ENCODE results near the gene PARD6G. TPM values are rescaled to one million over a fixed set of nuclear protein-coding genes. Genes with fewer than 3 reads are reported as not detected.
A peak's percentile ranks its signal among the peaks of the same experiment; 100 is the strongest.

Gene PARD6G
- total RNA-seq, 1 experiment from 2014 or later: not detected

GRCh38 chr18:80148326-80149199 lies 98.8 kb downstream of the PARD6G start:
- Histone ChIP-seq H3K27ac (ENCODE audit: low read length) (no peak overlapping the region), H3K4me2 (ENCODE audit: low read depth, low read length, poor library complexity, severe bottlenecking) (no peak overlapping the region), H3K36me3 (ENCODE audit: insufficient read depth, low read length) (no peaks in the 10 kb centered on the region), H3K9ac (ENCODE audit: low read length) (no peak overlapping the region), H3K9me3 (ENCODE audit: low read length) (no peaks in the 10 kb centered on the region), H4K20me1 (ENCODE audit: insufficient read depth, low read depth, low read length) (no peaks in the 10 kb centered on the region), H3K79me2 (ENCODE audit: low read length) (no peaks in the 10 kb centered on the region), H2AFZ (ENCODE audit: low read length) (no peak overlapping the region), H3K27me3 (ENCODE audit: low read length) (no peaks in the 10 kb centered on the region), H3K4me1 (ENCODE audit: low read length) (peaks cover 24% of the 10 kb centered on the region), H3K4me3 (ENCODE audit: low read length) (no peak overlapping the region), H3K9me2 (replicated peaks; ENCODE audit: insufficient read depth, low read length) (no peaks in the 10 kb centered on the region)
- no peak for DNase-seq

GRCh38 chr18:80147418-80148325 lies 99.6 kb downstream of the PARD6G start:
- no peak overlapping the region for H2AFZ ChIP-seq (ENCODE audit: low read length)
- H3K27ac ChIP-seq (ENCODE audit: low read length): no peak overlapping the region
- peaks cover 24% of the 10 kb centered on the region for H3K4me1 ChIP-seq (ENCODE audit: low read length)
- no peaks in the 10 kb centered on the region for H3K79me2 ChIP-seq (ENCODE audit: low read length)
- no peaks in the 10 kb centered on the region for H3K36me3 ChIP-seq (ENCODE audit: insufficient read depth, low read length)
- peak; percentile 62 for DNase-seq
- H3K9me3 ChIP-seq (ENCODE audit: low read length): no peaks in the 10 kb centered on the region
- H3K4me2 ChIP-seq (ENCODE audit: low read depth, low read length, poor library complexity, severe bottlenecking): no peak overlapping the region
- H3K9me2 ChIP-seq (replicated peaks; ENCODE audit: insufficient read depth, low read length): no peaks in the 10 kb centered on the region
- H3K9ac ChIP-seq (ENCODE audit: low read length): no peak overlapping the region
- no peaks in the 10 kb centered on the region for H3K27me3 ChIP-seq (ENCODE audit: low read length)
- no peaks in the 10 kb centered on the region for H4K20me1 ChIP-seq (ENCODE audit: insufficient read depth, low read depth, low read length)
- H3K4me3 ChIP-seq (ENCODE audit: low read length): no peak overlapping the region

DNA sequence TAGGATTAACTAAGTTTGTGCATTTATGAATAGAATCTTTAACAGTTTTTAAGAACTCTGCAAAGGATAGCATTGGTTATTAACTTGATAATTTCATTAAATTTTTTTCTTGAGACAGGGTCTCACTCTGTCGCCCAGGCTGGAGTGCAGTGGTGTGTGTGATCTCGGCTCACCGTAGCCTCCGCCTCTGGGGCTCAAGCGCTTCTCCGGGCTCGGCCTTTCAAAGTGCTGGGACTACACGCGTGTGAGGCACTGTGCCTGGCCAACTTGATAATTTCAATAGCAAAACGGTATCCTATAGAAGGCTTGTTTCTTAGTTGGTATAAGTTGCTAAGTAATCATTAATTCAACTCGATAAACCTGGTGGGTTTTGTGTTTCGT lies 100.3 kb downstream of the PARD6G start:
- no peak overlapping the region for H3K9ac ChIP-seq (ENCODE audit: low read length)
- no peaks in the 10 kb centered on the region for H3K79me2 ChIP-seq (ENCODE audit: low read length)
- no peaks in the 10 kb centered on the region for H3K9me3 ChIP-seq (ENCODE audit: low read length)
- H3K4me1 ChIP-seq (ENCODE audit: low read length): peaks cover 23% of the 10 kb centered on the region
- no peaks in the 10 kb centered on the region for H3K27me3 ChIP-seq (ENCODE audit: low read length)
- H3K9me2 ChIP-seq (replicated peaks; ENCODE audit: insufficient read depth, low read length): no peaks in the 10 kb centered on the region
- H4K20me1 ChIP-seq (ENCODE audit: insufficient read depth, low read depth, low read length): no peaks in the 10 kb centered on the region
- no peaks in the 10 kb centered on the region for H3K36me3 ChIP-seq (ENCODE audit: insufficient read depth, low read length)
- DNase-seq: no peak
- H3K4me3 ChIP-seq (ENCODE audit: low read length): no peak overlapping the region
- no peak overlapping the region for H2AFZ ChIP-seq (ENCODE audit: low read length)
- no peak overlapping the region for H3K4me2 ChIP-seq (ENCODE audit: low read depth, low read length, poor library complexity, severe bottlenecking)
- H3K27ac ChIP-seq (ENCODE audit: low read length): no peak overlapping the region

DNA sequence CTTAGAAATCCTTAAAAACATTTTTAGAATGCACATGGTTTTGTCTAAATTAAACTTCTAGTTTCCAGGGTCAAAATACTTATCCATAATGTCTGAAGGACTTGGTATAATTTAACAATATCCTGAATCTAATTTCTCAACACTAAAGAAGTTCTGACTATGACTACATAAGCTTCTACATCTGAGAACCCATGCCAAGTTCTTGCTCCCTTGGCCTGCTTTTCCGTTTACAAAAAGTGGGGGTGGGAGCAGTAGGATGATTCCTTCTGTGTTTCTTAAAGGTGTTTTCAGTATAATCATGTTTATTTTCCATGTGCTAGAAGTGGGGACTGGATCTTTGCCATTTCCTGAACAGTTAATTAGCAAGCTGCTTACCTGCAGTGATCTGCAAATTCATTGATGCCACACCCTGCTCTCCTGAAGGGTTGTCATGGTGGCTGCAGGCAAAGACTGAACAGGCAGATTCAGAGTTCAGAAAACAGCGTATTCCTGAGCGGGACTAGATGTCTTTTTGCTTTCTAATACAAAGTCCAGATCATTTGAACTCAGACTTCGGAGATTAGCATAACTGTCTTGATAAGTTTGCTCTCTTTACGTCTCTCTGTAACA lies 102.0 kb downstream of the PARD6G start:
- H3K27ac ChIP-seq (ENCODE audit: low read length): no peak overlapping the region
- H3K9me2 ChIP-seq (replicated peaks; ENCODE audit: insufficient read depth, low read length): no peaks in the 10 kb centered on the region
- H3K27me3 ChIP-seq (ENCODE audit: low read length): no peaks in the 10 kb centered on the region
- no peaks in the 10 kb centered on the region for H3K36me3 ChIP-seq (ENCODE audit: insufficient read depth, low read length)
- H3K4me1 ChIP-seq (ENCODE audit: low read length): peaks cover 5% of the 10 kb centered on the region
- H3K4me3 ChIP-seq (ENCODE audit: low read length): no peak overlapping the region
- no peaks in the 10 kb centered on the region for H4K20me1 ChIP-seq (ENCODE audit: insufficient read depth, low read depth, low read length)
- DNase-seq: no peak
- no peaks in the 10 kb centered on the region for H3K79me2 ChIP-seq (ENCODE audit: low read length)
- H3K9ac ChIP-seq (ENCODE audit: low read length): no peak overlapping the region
- no peak overlapping the region for H2AFZ ChIP-seq (ENCODE audit: low read length)
- no peaks in the 10 kb centered on the region for H3K9me3 ChIP-seq (ENCODE audit: low read length)
- H3K4me2 ChIP-seq (ENCODE audit: low read depth, low read length, poor library complexity, severe bottlenecking): no peak overlapping the region

- no peaks in the 10 kb centered on the region for H3K9me3 ChIP-seq (ENCODE audit: low read length)
- H3K36me3 ChIP-seq (ENCODE audit: insufficient read depth, low read length): no peaks in the 10 kb centered on the region
- no peak for DNase-seq
- H3K79me2 ChIP-seq (ENCODE audit: low read length): no peaks in the 10 kb centered on the region
- H3K4me3 ChIP-seq (ENCODE audit: low read length): no peak overlapping the region
- H3K4me2 ChIP-seq (ENCODE audit: low read depth, low read length, poor library complexity, severe bottlenecking): no peak overlapping the region
- no peak overlapping the region for H3K9ac ChIP-seq (ENCODE audit: low read length)
- no peak overlapping the region for H2AFZ ChIP-seq (ENCODE audit: low read length)
- H3K27me3 ChIP-seq (ENCODE audit: low read length): no peaks in the 10 kb centered on the region
- H3K9me2 ChIP-seq (replicated peaks; ENCODE audit: insufficient read depth, low read length): no peaks in the 10 kb centered on the region
- no peaks in the 10 kb centered on the region for H4K20me1 ChIP-seq (ENCODE audit: insufficient read depth, low read depth, low read length)
- no peak overlapping the region for H3K27ac ChIP-seq (ENCODE audit: low read length)
- no peaks in the 10 kb centered on the region for H3K4me1 ChIP-seq (ENCODE audit: low read length)
These were observed 103.4 kb downstream of the PARD6G start for GRCh38 chr18:80143881-80144280.

DNA sequence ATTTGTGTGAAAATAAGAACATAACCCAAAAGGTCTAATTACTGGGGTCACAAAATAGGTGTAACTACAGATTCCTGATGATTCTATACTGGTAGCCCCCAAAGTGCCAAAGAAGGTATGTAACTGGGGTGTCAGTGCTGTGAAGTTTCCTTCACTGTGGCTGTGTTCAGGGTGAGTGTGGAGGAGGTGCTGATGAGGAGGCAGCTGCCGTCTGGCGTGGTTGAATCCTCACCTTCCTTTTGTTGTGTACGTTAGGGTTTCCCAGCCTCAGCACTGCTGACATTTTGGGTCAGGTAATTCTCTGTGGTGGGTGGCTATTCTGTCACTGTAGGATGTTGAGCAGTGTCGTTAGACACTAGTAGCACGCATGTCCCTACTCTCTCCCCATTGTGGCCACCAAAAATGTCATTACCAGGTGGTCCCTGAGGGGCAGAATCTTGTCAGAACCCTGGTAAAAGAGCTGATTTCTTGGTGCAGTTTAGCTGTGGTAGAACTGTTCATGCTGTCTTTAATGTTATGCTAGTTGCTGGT lies 106.8 kb downstream of the PARD6G start:
- H3K9me2 ChIP-seq (replicated peaks; ENCODE audit: insufficient read depth, low read length): no peaks in the 10 kb centered on the region
- no peak overlapping the region for H3K4me3 ChIP-seq (ENCODE audit: low read length)
- no peak overlapping the region for H2AFZ ChIP-seq (ENCODE audit: low read length)
- no peaks in the 10 kb centered on the region for H3K79me2 ChIP-seq (ENCODE audit: low read length)
- no peaks in the 10 kb centered on the region for H3K36me3 ChIP-seq (ENCODE audit: insufficient read depth, low read length)
- H3K9ac ChIP-seq (ENCODE audit: low read length): no peak overlapping the region
- no peaks in the 10 kb centered on the region for H3K4me1 ChIP-seq (ENCODE audit: low read length)
- H3K4me2 ChIP-seq (ENCODE audit: low read depth, low read length, poor library complexity, severe bottlenecking): no peak overlapping the region
- no peaks in the 10 kb centered on the region for H4K20me1 ChIP-seq (ENCODE audit: insufficient read depth, low read depth, low read length)
- H3K27ac ChIP-seq (ENCODE audit: low read length): no peak overlapping the region
- DNase-seq: no peak
- H3K27me3 ChIP-seq (ENCODE audit: low read length): no peaks in the 10 kb centered on the region
- H3K9me3 ChIP-seq (ENCODE audit: low read length): no peaks in the 10 kb centered on the region

DNA sequence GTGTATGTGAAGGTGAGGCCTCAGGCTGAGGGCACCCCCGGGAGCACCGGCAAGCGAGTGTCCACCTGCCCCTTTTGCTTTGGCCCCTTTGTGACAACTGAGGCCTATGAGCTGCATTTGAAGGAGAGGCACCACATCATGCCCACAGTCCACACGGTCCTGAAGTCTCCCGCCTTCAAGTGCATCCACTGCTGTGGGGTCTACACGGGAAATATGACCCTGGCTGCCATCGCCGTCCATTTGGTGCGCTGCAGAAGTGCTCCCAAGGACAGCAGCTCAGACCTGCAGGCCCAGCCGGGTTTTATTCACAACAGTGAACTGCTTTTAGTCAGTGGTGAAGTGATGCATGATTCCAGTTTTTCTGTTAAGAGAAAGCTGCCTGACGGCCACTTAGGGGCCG lies 109.3 kb downstream of the PARD6G start:
- no peak overlapping the region for H3K27ac ChIP-seq (ENCODE audit: low read length)
- no peak overlapping the region for H3K9ac ChIP-seq (ENCODE audit: low read length)
- no peaks in the 10 kb centered on the region for H3K36me3 ChIP-seq (ENCODE audit: insufficient read depth, low read length)
- no peaks in the 10 kb centered on the region for H3K9me2 ChIP-seq (replicated peaks; ENCODE audit: insufficient read depth, low read length)
- H3K4me2 ChIP-seq (ENCODE audit: low read depth, low read length, poor library complexity, severe bottlenecking): no peak overlapping the region
- no peak overlapping the region for H3K4me3 ChIP-seq (ENCODE audit: low read length)
- H4K20me1 ChIP-seq (ENCODE audit: insufficient read depth, low read depth, low read length): no peaks in the 10 kb centered on the region
- 0 out of 2 replicates have a peak, but pooled peaks cover 3% of the 10 kb centered on the region for H3K79me2 ChIP-seq (ENCODE audit: low read length)
- no peaks in the 10 kb centered on the region for H3K27me3 ChIP-seq (ENCODE audit: low read length)
- DNase-seq: no peak
- no peaks in the 10 kb centered on the region for H3K4me1 ChIP-seq (ENCODE audit: low read length)
- H3K9me3 ChIP-seq (ENCODE audit: low read length): no peaks in the 10 kb centered on the region
- H2AFZ ChIP-seq (ENCODE audit: low read length): no peak overlapping the region

- no peak overlapping the region for H3K27ac ChIP-seq (ENCODE audit: low read length)
- H2AFZ ChIP-seq (ENCODE audit: low read length): no peak overlapping the region
- H3K36me3 ChIP-seq (ENCODE audit: insufficient read depth, low read length): no peaks in the 10 kb centered on the region
- no peaks in the 10 kb centered on the region for H3K4me1 ChIP-seq (ENCODE audit: low read length)
- no peak overlapping the region for H3K4me2 ChIP-seq (ENCODE audit: low read depth, low read length, poor library complexity, severe bottlenecking)
- no peak overlapping the region for H3K4me3 ChIP-seq (ENCODE audit: low read length)
- H3K79me2 ChIP-seq (ENCODE audit: low read length): 0 out of 2 replicates have a peak, but pooled peaks cover 5% of the 10 kb centered on the region
- H3K9ac ChIP-seq (ENCODE audit: low read length): no peak overlapping the region
- H4K20me1 ChIP-seq (ENCODE audit: insufficient read depth, low read depth, low read length): no peaks in the 10 kb centered on the region
- no peak for DNase-seq
- no peaks in the 10 kb centered on the region for H3K27me3 ChIP-seq (ENCODE audit: low read length)
- H3K9me2 ChIP-seq (replicated peaks; ENCODE audit: insufficient read depth, low read length): no peaks in the 10 kb centered on the region
- H3K9me3 ChIP-seq (ENCODE audit: low read length): no peaks in the 10 kb centered on the region
These were observed 110.2 kb downstream of the PARD6G start for GRCh38 chr18:80137137-80137536.
